Measurements from ENCODE around the gene LAT. TPM values are rescaled to one million over a fixed set of nuclear protein-coding genes. Genes with fewer than 3 reads are reported as not detected.

LAT gene
- total RNA-seq, 1 experiment from 2014 or later = 1.5 TPM

GRCh38 chr16:29009050-29009837 lies 24.4 kb downstream of the LAT start:
- DNase-seq = peak; percentile 38
- H3K4me3 ChIP-seq (ENCODE audit: insufficient read depth, low read depth, low read length) = no peak overlapping the region
- no peaks in the 10 kb centered on the region for H3K36me3 ChIP-seq (replicated peaks; ENCODE audit: control insufficient read depth, insufficient read depth, low read length)
- H3K27me3 ChIP-seq (ENCODE audit: control insufficient read depth, insufficient read depth, low read length) = no peaks in the 10 kb centered on the region

- Histone ChIP-seq H3K27me3 (ENCODE audit: control insufficient read depth, insufficient read depth, low read length) (no peaks in the 10 kb centered on the region), H3K4me3 (ENCODE audit: insufficient read depth, low read depth, low read length) (no peak overlapping the region), H3K36me3 (replicated peaks; ENCODE audit: control insufficient read depth, insufficient read depth, low read length) (no peaks in the 10 kb centered on the region)
- no peak for DNase-seq
Measured at GRCh38 chr16:29009838-29010166, 24.9 kb downstream of the LAT start.

GRCh38 chr16:29011112-29011511 lies 26.3 kb downstream of the LAT start:
- peak; percentile 79 for DNase-seq
- Histone ChIP-seq H3K36me3 (replicated peaks; ENCODE audit: control insufficient read depth, insufficient read depth, low read length) (no peaks in the 10 kb centered on the region), H3K4me3 (ENCODE audit: insufficient read depth, low read depth, low read length) (no peak overlapping the region), H3K27me3 (ENCODE audit: control insufficient read depth, insufficient read depth, low read length) (no peaks in the 10 kb centered on the region)

- H3K27me3 ChIP-seq (ENCODE audit: control insufficient read depth, insufficient read depth, low read length) = no peaks in the 10 kb centered on the region
- no peaks in the 10 kb centered on the region for H3K36me3 ChIP-seq (replicated peaks; ENCODE audit: control insufficient read depth, insufficient read depth, low read length)
- no peak for DNase-seq
- H3K4me3 ChIP-seq (ENCODE audit: insufficient read depth, low read depth, low read length) = no peak overlapping the region
Measured at GRCh38 chr16:29011851-29012250, 27.0 kb downstream of the LAT start.

GRCh38 chr16:29012913-29013553 lies 28.2 kb downstream of the LAT start:
- H3K27me3 ChIP-seq (ENCODE audit: control insufficient read depth, insufficient read depth, low read length) = no peaks in the 10 kb centered on the region
- DNase-seq = no peak
- H3K36me3 ChIP-seq (replicated peaks; ENCODE audit: control insufficient read depth, insufficient read depth, low read length) = no peaks in the 10 kb centered on the region
- no peak overlapping the region for H3K4me3 ChIP-seq (ENCODE audit: insufficient read depth, low read depth, low read length)

GRCh38 chr16:29014561-29015069 lies 29.8 kb downstream of the LAT start:
- no peak overlapping the region for H3K4me3 ChIP-seq (ENCODE audit: insufficient read depth, low read depth, low read length)

GRCh38 chr16:29022196-29022595 lies 37.3 kb downstream of the LAT start:
- Histone ChIP-seq H3K4me3 (ENCODE audit: insufficient read depth, low read depth, low read length) (no peak overlapping the region), H3K36me3 (replicated peaks; ENCODE audit: control insufficient read depth, insufficient read depth, low read length) (no peaks in the 10 kb centered on the region), H3K27me3 (ENCODE audit: control insufficient read depth, insufficient read depth, low read length) (no peaks in the 10 kb centered on the region)
- DNase-seq = no peak

More at GRCh38 chr16:29014561-29015069, 29.8 kb downstream of the LAT start:
- Histone ChIP-seq H3K27me3 (ENCODE audit: control insufficient read depth, insufficient read depth, low read length) (no peaks in the 10 kb centered on the region), H3K36me3 (replicated peaks; ENCODE audit: control insufficient read depth, insufficient read depth, low read length) (no peaks in the 10 kb centered on the region)
- no peak for DNase-seq

GRCh38 chr16:29023279-29024277 lies 38.7 kb downstream of the LAT start:
- Histone ChIP-seq H3K36me3 (replicated peaks; ENCODE audit: control insufficient read depth, insufficient read depth, low read length) (no peaks in the 10 kb centered on the region), H3K27me3 (ENCODE audit: control insufficient read depth, insufficient read depth, low read length) (no peaks in the 10 kb centered on the region)
- no peak for DNase-seq

GRCh38 chr16:29024278-29024677 lies 39.4 kb downstream of the LAT start:
- DNase-seq = peak; percentile 35
- Histone ChIP-seq H3K27me3 (ENCODE audit: control insufficient read depth, insufficient read depth, low read length) (no peaks in the 10 kb centered on the region), H3K4me3 (ENCODE audit: insufficient read depth, low read depth, low read length) (no peak overlapping the region), H3K36me3 (replicated peaks; ENCODE audit: control insufficient read depth, insufficient read depth, low read length) (no peaks in the 10 kb centered on the region)

More at GRCh38 chr16:29023279-29024277, 38.7 kb downstream of the LAT start:
- no peak overlapping the region for H3K4me3 ChIP-seq (ENCODE audit: insufficient read depth, low read depth, low read length)

- H3K4me3 ChIP-seq (ENCODE audit: insufficient read depth, low read depth, low read length) = no peak overlapping the region
- DNase-seq = peak; percentile 36
- no peaks in the 10 kb centered on the region for H3K36me3 ChIP-seq (replicated peaks; ENCODE audit: control insufficient read depth, insufficient read depth, low read length)
- no peaks in the 10 kb centered on the region for H3K27me3 ChIP-seq (ENCODE audit: control insufficient read depth, insufficient read depth, low read length)
Measured at GRCh38 chr16:29025218-29025617, 40.4 kb downstream of the LAT start.

- Histone ChIP-seq H3K4me3 (ENCODE audit: insufficient read depth, low read depth, low read length) (no peak overlapping the region), H3K27me3 (ENCODE audit: control insufficient read depth, insufficient read depth, low read length) (no peaks in the 10 kb centered on the region), H3K36me3 (replicated peaks; ENCODE audit: control insufficient read depth, insufficient read depth, low read length) (no peaks in the 10 kb centered on the region)
- DNase-seq = no peak
Measured at GRCh38 chr16:29025735-29026134, 40.9 kb downstream of the LAT start.

GRCh38 chr16:29028457-29029167 lies 43.8 kb downstream of the LAT start:
- H3K4me3 ChIP-seq (ENCODE audit: insufficient read depth, low read depth, low read length) = no peak overlapping the region
- H3K36me3 ChIP-seq (replicated peaks; ENCODE audit: control insufficient read depth, insufficient read depth, low read length) = no peaks in the 10 kb centered on the region
- no peaks in the 10 kb centered on the region for H3K27me3 ChIP-seq (ENCODE audit: control insufficient read depth, insufficient read depth, low read length)
- DNase-seq = peak; percentile 41

- no peak overlapping the region for H3K4me3 ChIP-seq (ENCODE audit: insufficient read depth, low read depth, low read length)
- H3K36me3 ChIP-seq (replicated peaks; ENCODE audit: control insufficient read depth, insufficient read depth, low read length) = no peaks in the 10 kb centered on the region
- H3K27me3 ChIP-seq (ENCODE audit: control insufficient read depth, insufficient read depth, low read length) = no peaks in the 10 kb centered on the region
- DNase-seq = peak; percentile 68
Measured at GRCh38 chr16:29029168-29029994, 44.5 kb downstream of the LAT start.

All from H7 (cell line).